B cell (primary cell): ENCODE measurements around the gene SPEM2. TPM values are rescaled to one million over a fixed set of nuclear protein-coding genes. Genes with fewer than 3 reads are reported as not detected.

ENCODE experiments used
- ATAC-seq: fragments of 200-7000 bp; cut with Tn5 transposase; one replicate; pipeline ENCODE4 v1.10.0; 2021; ENCODE audit warnings: low read depth, mild to moderate bottlenecking, moderate number of reproducible peaks, moderate library complexity
- CTCF ChIA-PET: fragments of 350-600 bp; sonication (Branson Sonifier 250); formaldehyde crosslinking; loops from one replicate; lab custom pipeline; 2021; ENCODE audit warnings: antibody characterized with exemption, inconsistent platforms; lab: Charles Lee
- POLR2A ChIA-PET: fragments of 350-600 bp; sonication (Branson Sonifier 250); formaldehyde crosslinking; loops from one replicate; lab custom pipeline; 2021; ENCODE audit warnings: antibody characterized with exemption; lab: Charles Lee
- DNase-seq: peaks from one replicate; pipeline ENCODE4 v3.0.0; 2013
- H2AFZ ChIP-seq: 2 replicates; pipeline ENCODE4 v1.6.1; 2012; ENCODE audit warnings: mild to moderate bottlenecking, low read depth, low read length; ENCODE audit not compliant: insufficient read depth, poor library complexity, severe bottlenecking
- H3K27ac ChIP-seq, 2 donors: 1 replicate in 1 of 2; 2 replicates in 1 of 2; pipeline ENCODE4 v1.5.1; 2012 to 2013; ENCODE audit warnings: low read length in 2 of 2, mild to moderate bottlenecking in 2 of 2, moderate library complexity in 1 of 2
- H3K27me3 ChIP-seq, 4 experiments: fragments of 200-600 bp in 1 of 4; sonication (generic) in 1 of 4; replicated peaks in 1 of 4; 1 replicate in 2 of 4; 2 replicates in 2 of 4; pipeline versions ENCODE4 v1.6.1 to v1.7.0; 2013 to 2016; ENCODE audit warnings: low read length in 3 of 4, mild to moderate bottlenecking in 2 of 4, mixed read lengths in 1 of 4, moderate library complexity in 1 of 4; ENCODE audit not compliant: insufficient read depth in 4 of 4, control insufficient read depth in 3 of 4; ENCODE audit errors: control extremely low read depth in 1 of 4
- H3K36me3 ChIP-seq, 2 experiments: replicated peaks in 1 of 2; 1 replicate in 1 of 2; 2 replicates in 1 of 2; pipeline versions ENCODE4 v1.6.1 to v1.7.1; 2013; ENCODE audit warnings: low read length in 1 of 2; ENCODE audit not compliant: insufficient read depth in 2 of 2, control insufficient read depth in 1 of 2; ENCODE audit errors: control extremely low read depth in 1 of 2, extremely low read depth in 1 of 2
- H3K4me1 ChIP-seq, 2 donors: fragments of 200-600 bp in 1 of 2; sonication (generic) in 1 of 2; 1 replicate in 1 of 2; 2 replicates in 1 of 2; pipeline versions ENCODE4 v1.5.1 to v1.6.1; 2013 to 2017; ENCODE audit warnings: low read length in 2 of 2; ENCODE audit not compliant: control insufficient read depth in 2 of 2, insufficient read depth in 2 of 2
- H3K4me2 ChIP-seq: replicated peaks from 2 replicates; pipeline ENCODE3; 2012; ENCODE audit warnings: mild to moderate bottlenecking, low read depth, low read length; ENCODE audit not compliant: poor library complexity, severe bottlenecking
- H3K4me3 ChIP-seq, 5 experiments: fragments of 200-600 bp in 1 of 5; sonication (generic) in 1 of 5; 1 replicate in 3 of 5; 2 replicates in 2 of 5; pipeline versions ENCODE4 v1.5.1 to v1.7.0; 2011 to 2016; ENCODE audit warnings: low read length in 4 of 5, mild to moderate bottlenecking in 4 of 5, low read depth in 2 of 5, control low read depth in 1 of 5, moderate library complexity in 1 of 5; ENCODE audit not compliant: insufficient read depth in 1 of 5; ENCODE audit errors: control extremely low read depth in 1 of 5, extremely low read depth in 1 of 5
- H3K79me2 ChIP-seq: fragments of 200-600 bp; sonication (generic); one replicate; pipeline ENCODE4 v1.6.0; 2016; ENCODE audit warnings: low read length; ENCODE audit not compliant: control insufficient read depth, insufficient read depth
- H3K9ac ChIP-seq: fragments of 200-600 bp; sonication (generic); 2 replicates; pipeline ENCODE4 v1.6.1; 2017; ENCODE audit warnings: mild to moderate bottlenecking, low read length, moderate library complexity
- H3K9me3 ChIP-seq, 3 donors: one replicate each; pipeline versions ENCODE4 v1.6.1 to v1.7.1; 2013; ENCODE audit warnings: low read length in 2 of 3; ENCODE audit not compliant: control insufficient read depth in 2 of 3, insufficient read depth in 1 of 3; ENCODE audit errors: control extremely low read depth in 1 of 3
- H4K20me1 ChIP-seq: 2 replicates; pipeline ENCODE4 v1.6.0; 2012; ENCODE audit warnings: mild to moderate bottlenecking, low read length; ENCODE audit not compliant: insufficient read depth, control insufficient read depth, poor library complexity, severe bottlenecking
- H3K27ac Mint-ChIP-seq: one replicate; pipeline ENCODE4 v1.8.0; 2021; ENCODE audit warnings: mixed read lengths
- H3K27me3 Mint-ChIP-seq: one replicate; pipeline ENCODE4 v1.8.0; 2021; ENCODE audit warnings: mixed read lengths
- H3K4me1 Mint-ChIP-seq: one replicate; pipeline ENCODE4 v1.8.0; 2021; ENCODE audit warnings: mixed read lengths
- H3K4me3 Mint-ChIP-seq: one replicate; pipeline ENCODE4 v1.8.0; 2021; ENCODE audit warnings: mixed read lengths
- H3K9me3 Mint-ChIP-seq: one replicate; pipeline ENCODE4 v1.8.0; 2022; ENCODE audit warnings: mixed read lengths; ENCODE audit not compliant: insufficient read depth
- CTCF ChIP-seq: fragments of 200-600 bp; IDR thresholded peaks from one replicate; pipeline ENCODE4 v1.8.0; 2022; ENCODE audit warnings: antibody characterized with exemption, mild to moderate bottlenecking
- EZH2 ChIP-seq: IDR thresholded peaks from 2 replicates; pipeline ENCODE4 v1.6.1; 2012; ENCODE audit warnings: borderline replicate concordance, low read depth, mild to moderate bottlenecking, moderate library complexity, low read length; ENCODE audit not compliant: insufficient read depth, poor library complexity, severe bottlenecking
- WGBS: methylation state at CpG from one replicate; pipeline ENCODE4 v1.1.5; 2013; ENCODE audit warnings: missing lambda C conversion rate; ENCODE audit not compliant: insufficient coverage; 5-methylcytosine and 5-hydroxymethylcytosine counted together
- intact Hi-C: fragments of 100-400 bp; cut with micrococcal nuclease; formaldehyde crosslinking; loops from one replicate; pipeline ENCODE4 v1.10.0; 2022
- polyA plus RNA-seq: library from polyadenylated mRNA; depleted of rRNA; stranded (reverse); fragments of >200 nt; gene quantifications from 2 replicates; pipeline ENCODE4 v1.2.3, GENCODE V29; 2012
- total RNA-seq, 2 donors: library from RNA; stranded (reverse); fragments of 120-200 nt in 1 of 2; gene quantifications; 1 replicate in 1 of 2; 2 replicates in 1 of 2; pipeline versions ENCODE4 v1.2.3 to v1.2.4, GENCODE V29; 2013 to 2022

Gene SPEM2
- total and polyA plus RNA-seq, 2 donors (not counting 1 experiment from before 2014, with no cell fraction given): not detected

GRCh38 chr17:7460850-7461660 lies 35.6 kb downstream of the SPEM2 start:
- 100% methylated on average over 4 of the region's 7 CpGs for WGBS
- intact Hi-C loops: no loop called here

More at GRCh38 chr17:7460850-7461660, 35.6 kb downstream of the SPEM2 start:
- H4K20me1 ChIP-seq: peaks cover 18% of the 10 kb centered on the region
- no peak overlapping the region for H3K27ac Mint-ChIP-seq
- no peak overlapping the region for H3K4me3 ChIP-seq
- H3K4me3 Mint-ChIP-seq: no peak overlapping the region
- TF ChIP-seq CTCF (no peak), EZH2 (no peak)
- CTCF ChIA-PET: interaction anchor here (1.3 kb wide), 1 partner anchor 53 kb away, joined by 4 read pairs; no protein-coding TSS in a partner anchor
- no peak overlapping the region for H2AFZ ChIP-seq
- H3K9ac ChIP-seq: no peak overlapping the region
- peaks cover 5% of the 10 kb centered on the region for H3K4me1 Mint-ChIP-seq
- no peaks in the 10 kb centered on the region for H3K79me2 ChIP-seq
- H3K27me3 ChIP-seq: no peaks in the 10 kb centered on the region
- peaks cover 5 to 6% of the 10 kb centered on the region in 2 donors for H3K4me1 ChIP-seq
- no peaks in the 10 kb centered on the region for H3K27me3 Mint-ChIP-seq
- no peaks in the 10 kb centered on the region for H3K9me3 ChIP-seq
- H3K36me3 ChIP-seq: peaks cover 0 to 22% of the 10 kb centered on the region in 2 experiments
- DNase-seq (no peak), ATAC-seq (no peak)
- no peak overlapping the region for H3K27ac ChIP-seq
- H3K9me3 Mint-ChIP-seq: no peaks in the 10 kb centered on the region
- no peak overlapping the region for H3K4me2 ChIP-seq
- POLR2A ChIA-PET: interaction anchor here (0.6 kb wide), 1 partner anchor 93 kb away, joined by 3 read pairs; no protein-coding TSS in a partner anchor
